Measurements from ENCODE around the gene AIMP1.

The AIMP1 gene

DNA sequence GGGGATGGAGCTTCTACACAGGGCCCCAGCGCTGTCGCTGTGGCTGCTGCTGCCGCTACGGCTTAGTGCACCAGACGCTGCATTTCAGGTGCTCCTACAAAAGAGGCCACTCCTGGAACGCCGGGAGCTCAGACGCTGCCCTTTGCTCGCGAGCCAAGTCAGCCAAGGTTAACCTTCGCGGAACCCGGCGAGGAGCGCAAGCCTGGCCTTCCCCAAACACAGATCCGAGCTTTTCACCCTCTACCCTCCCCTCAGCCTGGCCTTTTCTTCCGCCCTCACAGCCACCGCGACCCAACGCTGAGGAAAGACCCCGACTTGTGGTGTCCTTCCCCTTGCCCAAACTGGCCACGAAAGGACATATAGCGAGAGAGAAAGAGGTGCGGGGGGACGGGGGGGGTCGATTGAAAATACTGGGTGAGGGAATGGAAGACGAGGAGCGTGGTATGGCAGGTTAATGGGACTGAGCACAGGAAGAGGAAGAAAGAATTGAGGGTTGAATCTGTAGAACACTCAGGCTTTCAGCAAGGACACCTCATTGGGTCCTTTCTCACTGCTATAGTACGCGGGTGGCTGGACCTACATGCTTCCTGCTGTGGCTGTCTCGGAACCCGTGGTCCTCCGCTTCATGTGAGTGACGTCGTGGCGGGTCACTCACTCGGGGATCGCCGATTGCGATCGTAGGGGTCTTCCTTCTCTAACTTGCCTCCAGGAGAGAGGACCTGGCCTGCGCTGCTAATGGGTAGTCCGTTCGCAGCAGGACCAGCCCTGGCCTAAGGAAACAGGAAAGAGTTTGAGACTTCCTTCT lies at the start of gene AIMP1, which contains the start of gene TBCK:
Gene AIMP1 (plus strand): TSS at position 583 of the 805 bp plus-strand sequence. CDS start 8,460 bp downstream, outside the sequence.
Gene TBCK (minus strand): TSS at position 242 of the 805 bp plus-strand sequence. CDS start 7,249 bp downstream, outside the sequence.
- peak; percentile 77 for DNase-seq (ENCODE audit: low read depth)

DNA sequence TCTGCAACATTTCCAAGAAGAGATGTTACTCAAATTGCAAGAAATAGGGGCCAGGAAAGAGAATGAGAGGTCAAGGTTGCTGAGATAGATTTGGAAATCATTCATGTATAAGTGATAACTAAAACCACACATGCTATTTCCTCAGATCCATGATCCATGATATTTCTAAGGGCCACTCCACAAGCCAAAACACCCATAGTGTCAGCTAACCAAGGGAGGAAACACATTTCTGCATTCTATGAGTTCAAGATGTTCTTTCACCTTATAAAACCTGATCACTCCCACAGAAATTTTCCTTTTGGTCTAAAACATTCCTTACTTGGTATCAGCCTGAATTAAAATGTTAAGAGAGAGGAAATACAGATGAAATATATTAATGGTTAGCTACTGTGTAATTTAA lies 47.6 kb upstream of the AIMP1 start:
- DNase-seq (ENCODE audit: low read depth), result no peak

DNA sequence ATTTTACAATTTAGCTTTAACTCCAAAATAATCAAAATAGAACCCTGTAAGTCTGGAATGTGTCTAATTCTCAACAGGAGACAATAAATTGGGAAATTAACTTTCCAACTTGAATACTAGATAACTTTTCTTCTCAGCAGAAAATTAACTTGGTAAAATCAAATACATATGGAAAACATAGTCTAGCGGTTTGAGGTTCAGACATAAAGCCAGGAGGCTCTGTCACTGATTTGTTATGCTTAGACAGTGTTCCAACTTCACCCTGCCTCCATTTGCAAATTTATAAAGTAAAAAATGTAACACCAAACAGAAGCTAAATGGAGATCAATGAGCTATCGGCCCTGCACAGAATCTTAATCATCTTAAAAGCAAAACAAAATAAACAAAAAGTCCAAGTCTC lies 46.6 kb upstream of the AIMP1 start:
- no peak for DNase-seq (ENCODE audit: low read depth)

DNA sequence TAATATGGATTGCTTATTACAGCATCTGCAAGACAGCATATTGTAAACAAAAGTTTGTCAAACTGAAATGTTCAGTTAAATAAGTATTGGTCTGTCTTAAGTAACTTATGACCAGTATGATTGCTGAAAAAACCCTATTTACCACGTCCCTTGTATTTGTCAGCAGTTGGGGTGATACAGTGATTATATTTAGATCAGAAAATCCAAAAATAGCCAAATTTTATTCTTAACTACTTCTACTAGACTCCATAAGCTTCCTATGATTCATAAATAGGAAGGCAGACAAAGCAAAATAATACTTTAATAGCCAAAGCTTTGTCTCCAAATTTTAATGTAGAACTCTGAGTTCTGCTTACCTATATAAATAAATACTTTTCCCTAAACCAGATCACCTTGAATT lies 45.6 kb upstream of the AIMP1 start:
- no peak for DNase-seq (ENCODE audit: low read depth)

DNA sequence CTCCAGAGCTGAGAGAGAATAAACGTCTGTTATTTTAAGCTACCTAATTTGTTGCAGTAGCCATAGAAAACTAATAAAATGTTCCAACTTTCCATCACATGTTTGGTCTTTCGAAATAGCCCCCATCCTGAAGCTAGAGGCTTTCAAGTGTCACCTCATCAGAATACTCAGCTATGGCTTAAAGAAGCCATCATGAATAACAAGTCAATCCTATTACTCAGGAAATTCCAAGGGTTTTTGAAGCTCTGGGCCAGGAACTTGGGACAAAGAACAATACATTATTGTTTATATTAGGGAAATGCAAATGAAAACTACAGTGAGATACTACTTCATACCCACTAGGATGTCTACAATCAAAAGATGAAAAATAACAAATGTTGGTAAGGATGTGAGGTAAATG lies 42.5 kb upstream of the AIMP1 start:
- DNase-seq (ENCODE audit: low read depth), result no peak

DNA sequence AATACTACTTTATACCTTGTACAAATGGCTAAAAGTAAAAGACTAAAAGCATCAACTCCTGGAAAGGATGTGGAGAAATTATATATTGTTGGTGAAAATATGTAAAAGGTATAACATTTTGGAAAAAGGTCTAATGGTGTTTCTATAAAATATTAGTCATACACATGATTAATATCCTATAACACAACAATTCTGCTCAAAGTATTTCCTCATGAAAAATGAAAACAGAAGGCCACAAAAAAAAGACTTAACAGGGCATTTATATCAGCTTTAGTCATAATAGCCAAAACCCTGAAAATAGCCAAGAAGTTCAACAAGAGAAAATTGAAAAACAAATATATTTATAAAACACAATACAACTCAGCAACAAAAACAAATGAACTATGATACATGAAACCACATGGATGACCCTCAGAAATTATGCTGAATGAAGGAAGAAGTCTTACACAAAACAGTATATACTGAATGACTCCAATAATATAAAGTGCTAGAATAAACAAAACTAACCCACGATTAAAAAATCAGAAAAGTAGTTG lies 39.1 kb upstream of the AIMP1 start:
- DNase-seq (ENCODE audit: low read depth), result no peak

DNA sequence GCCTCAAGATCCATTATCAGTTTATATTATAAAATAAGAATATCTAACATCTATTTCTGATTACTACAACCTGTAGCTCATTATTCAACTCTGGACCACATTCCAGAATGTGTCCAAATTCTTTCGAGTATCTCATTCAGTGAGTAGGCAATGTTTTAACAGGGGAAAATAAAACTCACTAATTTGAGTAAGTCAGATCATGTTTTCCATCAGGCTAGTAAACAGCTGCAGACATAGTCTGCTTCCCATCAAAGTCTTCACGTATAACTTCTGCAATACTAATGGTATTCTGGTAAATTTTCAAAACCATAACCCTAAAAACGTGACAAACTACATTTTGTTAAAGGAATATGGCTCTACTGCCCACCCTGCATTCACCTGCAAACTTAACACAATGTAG lies 32.1 kb upstream of the AIMP1 start:
- DNase-seq (ENCODE audit: low read depth), result no peak

DNA sequence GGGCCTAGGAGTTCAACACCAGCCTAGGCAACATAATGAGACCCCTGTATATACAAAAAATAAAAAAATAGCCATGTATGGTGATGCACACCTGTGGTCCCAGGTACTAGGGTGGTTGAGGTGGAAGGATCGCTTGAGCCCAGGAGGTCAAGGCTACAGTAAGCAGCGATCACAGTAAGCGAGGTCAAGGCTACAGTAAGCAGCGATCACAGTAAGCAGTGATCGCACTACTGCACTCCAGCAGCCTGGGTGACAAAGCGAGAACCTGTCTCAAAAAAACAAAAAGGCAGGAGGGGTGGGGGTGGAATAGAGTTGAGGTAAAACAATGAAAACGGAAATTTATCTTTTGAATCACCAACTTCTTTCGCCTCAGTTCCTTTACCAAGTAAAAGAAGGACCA lies 29.7 kb upstream of the AIMP1 start:
- no peak for DNase-seq (ENCODE audit: low read depth)

DNA sequence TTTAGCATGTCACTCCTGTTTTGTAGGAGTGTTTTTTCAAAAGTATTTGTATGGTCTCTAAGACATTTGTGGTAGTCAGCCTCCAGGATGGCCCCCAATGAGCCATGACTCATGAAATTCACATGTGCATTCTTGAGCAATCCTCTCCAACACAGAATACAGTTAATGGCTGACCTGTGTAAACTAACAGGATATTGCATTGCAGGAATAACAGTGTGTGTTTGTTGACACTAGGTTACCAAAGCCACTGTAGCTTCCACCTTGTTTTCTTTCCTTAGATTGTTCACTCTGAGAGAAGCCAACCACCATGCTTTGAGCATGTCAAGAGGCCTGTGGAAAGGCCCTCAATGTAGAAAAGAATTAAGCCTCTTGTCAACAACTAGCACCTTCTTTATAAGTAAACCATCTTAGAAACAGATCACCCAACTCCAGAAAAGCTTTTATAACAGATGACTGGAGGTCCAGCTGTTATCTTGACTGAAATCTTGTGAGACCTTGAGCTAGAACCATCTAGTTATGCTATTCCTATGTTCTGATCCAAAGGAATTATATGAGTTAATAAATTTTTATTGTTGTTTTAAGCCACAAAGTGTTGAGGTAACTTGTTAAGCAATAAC lies 28.9 kb upstream of the AIMP1 start:
- peak; percentile 58 for DNase-seq (ENCODE audit: low read depth)

DNA sequence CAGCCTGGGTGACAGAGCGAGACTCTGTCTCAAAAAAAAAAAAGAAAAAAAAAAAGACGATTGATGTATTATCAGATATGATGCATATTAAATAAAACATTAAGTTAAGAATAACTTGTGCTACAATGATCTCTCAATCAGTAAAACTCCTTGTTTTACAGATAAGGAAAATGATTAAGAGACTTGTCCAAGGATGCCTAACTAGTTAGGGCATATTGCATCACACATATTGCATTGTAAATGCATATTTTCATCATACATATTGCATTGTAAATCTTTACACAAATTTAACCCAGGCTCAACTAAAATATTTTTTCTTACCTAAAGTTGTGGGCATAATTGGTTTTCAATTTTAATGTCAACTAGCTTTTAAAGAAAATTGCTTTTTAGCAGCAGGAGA lies 26.6 kb upstream of the AIMP1 start:
- no peak for DNase-seq (ENCODE audit: low read depth)

DNA sequence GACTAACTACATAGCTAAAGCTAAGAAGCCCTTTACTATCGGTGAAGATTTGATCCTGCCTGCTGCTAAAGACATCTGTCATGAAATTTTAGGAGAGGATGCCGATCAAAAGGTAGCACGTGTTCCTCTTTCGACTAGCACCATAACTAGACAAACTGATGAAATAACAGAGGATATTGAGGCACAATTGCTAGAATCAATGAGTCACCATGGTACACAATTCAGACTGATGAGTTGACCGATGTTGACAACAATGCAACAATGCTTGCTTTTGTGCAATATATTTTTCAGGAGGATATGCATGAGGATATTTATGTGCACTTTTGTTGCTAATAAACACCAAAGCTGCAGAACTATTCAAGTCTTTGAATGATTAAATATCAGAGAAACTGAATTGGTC lies 24.7 kb upstream of the AIMP1 start:
- DNase-seq (ENCODE audit: low read depth), result no peak

DNA sequence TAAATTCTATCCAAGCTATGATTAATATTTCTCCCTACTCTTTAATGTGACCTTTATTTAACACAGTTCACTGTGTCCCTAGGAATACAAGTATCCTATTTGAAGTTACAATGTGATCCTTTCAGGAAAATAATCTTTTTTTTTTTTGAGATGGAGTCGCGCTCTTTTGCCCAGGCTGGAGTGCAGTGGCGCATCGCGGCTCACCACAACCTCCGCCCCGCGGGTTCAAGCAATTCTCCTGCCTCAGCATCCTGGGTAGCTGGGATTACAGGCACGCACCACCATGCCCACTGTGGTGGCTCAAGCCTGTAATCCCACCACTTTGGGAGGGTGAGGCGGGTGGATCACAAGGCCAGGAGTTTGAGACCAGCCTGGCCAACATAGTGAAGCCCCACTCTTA lies 22.3 kb upstream of the AIMP1 start:
- DNase-seq (ENCODE audit: low read depth), result no peak

DNA sequence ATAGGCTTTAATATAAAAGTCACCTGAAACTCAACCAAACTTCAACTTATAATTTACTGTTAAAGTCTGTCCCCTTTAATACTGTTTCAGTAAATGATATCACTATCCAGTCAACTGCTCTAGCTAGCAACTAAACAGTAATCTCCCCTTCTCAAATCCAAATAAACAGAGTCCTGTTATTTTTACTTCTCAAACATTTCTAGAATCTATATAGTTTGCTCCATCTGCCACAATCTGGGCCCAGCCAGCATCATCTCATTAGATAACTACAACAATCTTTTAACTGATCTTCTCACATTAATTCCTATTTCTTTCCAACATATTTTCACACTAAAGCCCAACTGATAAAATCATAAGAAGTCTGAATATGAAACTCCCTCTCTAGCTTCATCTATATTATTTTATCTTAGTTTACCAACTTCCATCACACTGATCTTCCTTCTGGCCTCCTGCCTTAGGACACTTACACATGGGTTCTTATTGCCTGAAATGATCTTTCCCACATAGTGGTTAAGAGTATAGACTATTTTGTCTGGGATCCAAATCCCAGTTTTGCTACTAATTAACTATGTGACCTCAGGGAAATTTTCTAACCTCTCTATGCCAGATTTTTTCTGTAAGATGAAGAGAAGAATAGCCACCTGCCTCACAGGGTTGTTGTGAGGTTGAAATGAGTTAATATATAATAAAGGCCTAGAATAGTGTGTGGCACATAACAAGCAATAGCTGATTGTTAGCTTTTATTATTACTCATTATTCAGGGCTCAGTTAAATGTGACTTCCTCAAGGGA lies 18.9 kb upstream of the AIMP1 start:
- no peak for DNase-seq (ENCODE audit: low read depth)

DNA sequence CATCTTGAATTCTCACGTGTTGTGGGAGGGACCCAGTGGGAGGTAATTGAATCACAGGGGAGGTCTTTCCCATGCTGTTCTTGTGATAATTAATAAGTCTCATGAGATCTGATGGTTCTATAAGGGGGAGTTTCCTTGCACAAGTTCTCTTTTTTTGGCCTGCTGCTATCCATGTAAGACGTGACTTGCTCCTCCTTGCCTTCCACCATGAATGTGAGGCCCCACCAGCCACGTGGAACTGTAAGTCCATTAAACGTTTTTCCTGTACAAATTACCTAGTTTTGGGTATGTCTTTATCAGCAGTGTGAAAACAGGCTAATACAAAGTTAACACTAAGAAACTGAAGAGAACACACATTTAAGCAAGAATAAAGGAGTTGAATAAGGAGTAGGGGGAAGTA lies 16.4 kb upstream of the AIMP1 start:
- DNase-seq (ENCODE audit: low read depth), result no peak

DNA sequence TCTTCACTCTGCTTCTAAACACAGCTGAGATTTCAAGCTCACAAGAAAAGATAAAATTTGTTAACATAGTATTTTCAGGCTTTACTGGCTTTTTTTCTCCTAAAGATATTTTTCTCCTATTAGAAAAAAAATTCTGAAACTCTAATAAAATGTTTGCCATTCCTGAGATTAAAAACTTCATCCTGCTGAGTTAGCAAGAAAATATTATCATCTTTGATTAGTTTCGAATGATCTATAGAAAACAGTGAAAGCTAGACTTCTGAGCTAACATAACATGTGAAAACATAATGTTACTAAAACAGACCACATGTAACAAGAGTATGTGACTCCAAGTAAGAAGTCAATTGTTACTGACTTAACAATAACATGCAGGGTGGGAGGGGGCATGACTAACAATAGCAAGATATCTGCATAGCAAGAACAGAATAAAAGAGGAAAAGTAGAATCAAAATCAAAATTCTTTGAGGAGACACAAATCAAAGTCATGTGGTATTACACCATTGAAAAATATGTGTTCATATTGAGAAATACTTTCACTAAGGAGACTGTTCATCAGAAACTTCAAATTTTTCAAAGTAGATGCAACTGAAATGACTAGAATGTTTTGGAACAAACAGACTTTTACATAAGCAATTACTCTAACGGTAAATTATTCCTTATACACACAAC lies 14.8 kb upstream of the AIMP1 start:
- DNase-seq (ENCODE audit: low read depth), result no peak

DNA sequence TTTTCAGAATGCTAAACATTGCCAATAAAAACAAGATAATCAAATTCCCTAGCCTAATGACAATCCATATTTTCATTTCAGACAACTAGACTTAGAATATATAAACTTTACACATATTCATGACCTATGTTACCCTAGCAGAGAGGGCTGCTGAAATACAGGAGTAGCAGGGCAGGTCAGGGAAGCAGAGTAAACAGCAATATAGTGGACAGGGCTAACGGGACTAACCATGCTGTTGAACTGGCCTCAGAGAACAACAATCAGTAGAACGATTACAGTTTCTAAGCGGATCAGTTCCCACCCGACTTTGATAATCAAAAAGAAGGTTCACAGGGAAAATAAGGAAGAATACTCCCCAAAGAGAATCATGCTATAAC lies 14.3 kb upstream of the AIMP1 start:
- no peak for DNase-seq (ENCODE audit: low read depth)

DNA sequence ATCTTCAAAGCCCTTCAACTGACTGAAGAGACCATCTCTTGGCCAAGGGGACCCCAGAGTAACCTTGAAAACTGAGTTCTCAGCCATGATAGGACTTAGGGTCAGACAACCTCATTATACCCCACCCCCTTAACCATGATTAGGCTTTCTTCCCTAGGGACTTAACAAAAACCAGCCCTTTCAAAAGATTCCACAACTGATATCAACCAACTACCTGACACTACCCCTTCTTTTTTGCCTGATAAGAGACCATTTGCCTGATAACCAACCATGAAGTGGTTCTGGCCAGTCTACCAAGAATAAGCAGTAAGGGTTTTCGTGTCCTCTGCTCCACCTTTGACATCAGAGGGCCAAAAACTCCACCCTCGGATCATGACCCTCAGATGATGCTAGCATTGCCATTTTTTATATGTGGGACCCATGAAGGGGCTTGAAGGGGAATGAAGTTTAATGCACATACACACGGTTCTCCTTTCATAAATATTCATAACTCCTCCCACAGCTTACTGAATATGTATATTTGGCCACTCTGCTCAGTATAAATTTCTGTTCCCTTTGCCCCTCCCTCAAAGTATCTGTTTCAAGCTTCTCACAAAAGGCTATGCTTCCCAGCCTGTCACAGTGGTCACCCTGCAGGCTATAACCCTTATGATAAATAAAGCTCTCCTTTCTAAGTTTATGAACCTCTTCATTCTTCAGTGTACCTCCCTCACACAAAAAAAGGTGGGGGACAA lies 12.6 kb upstream of the AIMP1 start:
- no peak for DNase-seq (ENCODE audit: low read depth)

DNA sequence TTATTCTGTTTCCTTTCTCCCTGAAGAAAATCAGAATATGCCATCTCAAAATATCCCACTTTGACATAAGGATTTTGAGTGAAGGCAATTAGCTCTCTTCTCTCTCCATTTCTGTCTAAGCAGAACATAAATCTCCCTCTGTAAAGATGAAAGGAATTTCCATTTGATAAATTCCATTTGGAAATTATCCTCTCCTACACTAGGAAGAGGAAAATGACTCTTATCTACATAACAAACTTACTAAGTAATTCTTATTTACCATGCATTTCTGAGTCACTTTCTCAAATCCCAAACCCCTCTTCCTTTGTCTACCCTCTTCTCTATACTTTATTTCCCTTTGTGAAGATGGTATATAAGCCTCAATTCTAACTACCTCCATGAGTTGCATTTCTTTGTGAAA lies 11.7 kb upstream of the AIMP1 start:
- DNase-seq (ENCODE audit: low read depth), result no peak

DNA sequence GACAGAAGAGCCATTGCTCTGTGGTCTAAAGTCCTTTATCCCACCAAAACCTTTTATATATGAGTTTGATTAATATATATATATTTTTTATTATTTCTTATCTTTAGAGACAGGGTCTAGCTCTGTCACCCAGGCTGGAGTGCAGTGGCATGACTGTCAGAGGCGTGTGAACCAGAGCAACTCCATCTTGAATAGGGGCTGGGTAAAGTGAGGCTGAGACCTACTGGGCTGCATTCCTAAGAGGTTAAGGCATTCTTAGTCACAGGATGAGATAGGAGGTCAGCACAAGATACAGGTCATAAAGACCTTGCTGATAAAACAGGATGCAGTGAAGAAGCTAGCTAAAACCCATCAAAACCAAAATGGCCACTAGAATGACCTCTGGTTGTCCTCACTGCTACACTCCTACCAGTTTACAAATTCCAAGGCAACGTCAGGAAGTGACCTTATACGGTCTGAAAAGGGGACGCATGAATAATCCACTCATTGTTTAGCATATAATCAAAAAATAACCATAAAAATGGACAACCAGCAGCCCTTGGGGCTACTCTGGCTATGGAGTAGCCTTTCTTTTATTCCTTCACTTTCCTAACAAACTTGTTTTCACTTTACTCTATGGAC lies 10.8 kb upstream of the AIMP1 start:
- DNase-seq (ENCODE audit: low read depth), result no peak

DNA sequence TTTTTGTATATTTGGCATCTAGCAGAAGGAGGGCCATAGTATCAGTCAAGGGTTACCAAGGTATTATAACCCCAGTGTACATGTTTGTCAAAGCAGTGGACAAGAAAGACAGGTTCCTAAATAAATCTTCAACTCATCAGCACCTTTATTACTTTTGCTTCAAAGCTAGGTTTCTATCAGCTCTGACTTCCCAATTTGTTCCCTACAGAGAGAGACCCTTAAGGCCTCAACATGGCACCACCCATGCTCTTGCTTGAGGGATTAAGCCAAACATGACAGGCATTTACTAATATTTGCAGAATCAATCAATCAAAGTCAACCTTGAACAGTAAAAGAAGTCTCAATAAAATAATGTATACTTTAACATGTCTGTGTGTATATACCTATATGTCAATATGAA lies 9.8 kb upstream of the AIMP1 start:
- no peak for DNase-seq (ENCODE audit: low read depth)

DNA sequence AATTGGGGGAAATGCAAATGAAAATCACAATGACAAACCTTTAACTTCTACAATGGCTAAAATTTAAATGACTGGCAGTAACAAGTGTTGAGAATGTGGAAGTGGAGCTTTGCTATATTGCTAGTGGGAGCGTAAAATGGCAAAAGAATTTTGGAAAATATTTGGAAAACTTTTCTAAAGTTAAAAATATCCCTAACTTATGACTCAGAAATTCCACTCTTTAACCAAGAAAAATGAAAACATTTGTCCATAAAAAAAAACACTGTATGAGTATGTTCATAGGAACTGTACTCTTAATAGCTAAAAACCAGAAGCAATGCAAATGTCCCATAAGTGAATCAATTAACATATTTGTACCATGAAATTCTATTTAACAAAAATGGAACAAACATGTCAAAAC lies 4.0 kb upstream of the AIMP1 start:
- no peak for DNase-seq (ENCODE audit: low read depth)

Measured in GM04504 (cell line).